Upper lobe of right lung (tissue), 1 donor: Measurements from ENCODE around the gene SRP14. TPM values are rescaled to one million over a fixed set of nuclear protein-coding genes. Genes with fewer than 3 reads are reported as not detected.

Experiments
- ATAC-seq: fragments of 200-7000 bp; cut with Tn5 transposase; one replicate; pipeline ENCODE4 v1.9.1; 2020; ENCODE audit warnings: mild to moderate bottlenecking, moderate library complexity
- DNase-seq: peaks from one replicate; pipeline ENCODE4 v3.0.0-alpha.2; 2020
- H3K27ac ChIP-seq: fragments of 200-600 bp; one replicate; pipeline ENCODE4 v1.8.0; 2022
- H3K27me3 ChIP-seq: fragments of 200-600 bp; one replicate; pipeline ENCODE4 v1.8.0; 2022; ENCODE audit warnings: mild to moderate bottlenecking
- H3K36me3 ChIP-seq: fragments of 200-600 bp; one replicate; pipeline ENCODE4 v1.8.0; 2022
- H3K4me1 ChIP-seq: fragments of 200-600 bp; one replicate; pipeline ENCODE4 v1.8.0; 2022
- H3K4me3 ChIP-seq: fragments of 200-600 bp; one replicate; pipeline ENCODE4 v1.8.0; 2022; ENCODE audit warnings: mild to moderate bottlenecking
- H3K9me3 ChIP-seq: fragments of 200-600 bp; one replicate; pipeline ENCODE4 v1.8.0; 2022
- intact Hi-C: fragments of 100-400 bp; cut with DNase I; formaldehyde crosslinking; loops from one replicate; pipeline ENCODE4 v1.11.0; 2022
- total RNA-seq: library from RNA; stranded (reverse); fragmentation: NEBNext Ultra II Directional; extraction: Animal tissue kit (Norgen Biotek cat#: 25700); gene quantifications from one replicate; pipeline ENCODE4 v1.2.1, GENCODE V29; 2021
- TF ChIP-seq, protein P1 (sequence below): fragments of 200-600 bp; IDR thresholded peaks from one replicate; pipeline ENCODE4 v1.8.0; 2022; ENCODE audit warnings: antibody characterized with exemption
- donor health status: DM: no; HTN: yes; CAD: no; lungs with severe emphysema.

SRP14 gene
- total RNA-seq, 1 donor from 2014 or later = 132 TPM

- no peak overlapping the region for H3K27ac ChIP-seq
- DNase-seq (no peak), ATAC-seq (no peak)
- TF ChIP-seq, protein P1, sequence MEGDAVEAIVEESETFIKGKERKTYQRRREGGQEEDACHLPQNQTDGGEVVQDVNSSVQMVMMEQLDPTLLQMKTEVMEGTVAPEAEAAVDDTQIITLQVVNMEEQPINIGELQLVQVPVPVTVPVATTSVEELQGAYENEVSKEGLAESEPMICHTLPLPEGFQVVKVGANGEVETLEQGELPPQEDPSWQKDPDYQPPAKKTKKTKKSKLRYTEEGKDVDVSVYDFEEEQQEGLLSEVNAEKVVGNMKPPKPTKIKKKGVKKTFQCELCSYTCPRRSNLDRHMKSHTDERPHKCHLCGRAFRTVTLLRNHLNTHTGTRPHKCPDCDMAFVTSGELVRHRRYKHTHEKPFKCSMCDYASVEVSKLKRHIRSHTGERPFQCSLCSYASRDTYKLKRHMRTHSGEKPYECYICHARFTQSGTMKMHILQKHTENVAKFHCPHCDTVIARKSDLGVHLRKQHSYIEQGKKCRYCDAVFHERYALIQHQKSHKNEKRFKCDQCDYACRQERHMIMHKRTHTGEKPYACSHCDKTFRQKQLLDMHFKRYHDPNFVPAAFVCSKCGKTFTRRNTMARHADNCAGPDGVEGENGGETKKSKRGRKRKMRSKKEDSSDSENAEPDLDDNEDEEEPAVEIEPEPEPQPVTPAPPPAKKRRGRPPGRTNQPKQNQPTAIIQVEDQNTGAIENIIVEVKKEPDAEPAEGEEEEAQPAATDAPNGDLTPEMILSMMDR = no peak
- H3K36me3 ChIP-seq = peaks cover 70% of the 10 kb centered on the region
- no peaks in the 10 kb centered on the region for H3K9me3 ChIP-seq
- H3K4me3 ChIP-seq = no peak overlapping the region
- intact Hi-C loops = no loop called here
- H3K27me3 ChIP-seq = no peaks in the 10 kb centered on the region
- H3K4me1 ChIP-seq = no peaks in the 10 kb centered on the region
These were observed 27.7 kb downstream of the SRP14 start for GRCh38 chr15:40011303-40011702.

- ATAC-seq (no peak), DNase-seq (no peak)
- Histone ChIP-seq H3K27me3 (no peaks in the 10 kb centered on the region), H3K4me1 (no peaks in the 10 kb centered on the region), H3K36me3 (peaks cover 68% of the 10 kb centered on the region), H3K27ac (no peak overlapping the region), H3K4me3 (no peak overlapping the region), H3K9me3 (no peaks in the 10 kb centered on the region)
- TF ChIP-seq, protein P1 = no peak
- intact Hi-C loops = no loop called here
These were observed 28.3 kb downstream of the SRP14 start for GRCh38 chr15:40010686-40011085.

DNA sequence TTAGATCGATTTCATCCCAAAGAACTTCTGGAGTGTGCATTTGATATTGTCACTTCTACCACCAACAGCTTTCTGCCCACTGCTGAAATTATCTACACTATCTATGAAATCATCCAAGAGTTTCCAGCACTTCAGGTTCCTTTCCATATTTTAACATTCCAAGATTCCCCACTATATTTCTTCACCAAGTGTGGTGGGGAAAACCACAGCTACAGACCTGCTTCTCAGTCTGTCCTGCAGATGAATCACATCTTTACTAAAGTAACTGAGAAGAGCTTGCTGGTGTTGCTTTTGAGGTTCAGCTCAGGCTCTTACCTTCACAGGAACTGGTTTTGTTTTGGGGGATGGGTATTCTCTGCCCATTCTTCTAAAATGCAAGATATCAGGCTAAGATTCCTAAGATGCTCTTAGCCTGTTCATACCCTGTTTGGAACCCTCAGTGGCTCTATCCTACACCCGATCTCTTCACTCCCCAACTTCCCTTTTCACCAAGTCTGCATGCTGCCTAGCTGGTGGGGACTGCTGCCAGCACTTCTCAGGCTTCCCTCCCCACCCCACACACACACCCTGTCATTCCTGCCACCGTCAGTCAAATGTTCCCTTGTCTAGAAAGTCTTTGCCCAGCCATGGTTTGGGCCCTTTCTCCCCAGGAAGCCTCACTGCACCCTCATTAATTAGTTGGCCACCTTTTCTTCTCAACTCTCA lies 30.8 kb downstream of the SRP14 start:
- Histone ChIP-seq H3K27ac (no peak overlapping the region), H3K27me3 (no peaks in the 10 kb centered on the region), H3K4me1 (no peaks in the 10 kb centered on the region), H3K36me3 (peaks cover 86% of the 10 kb centered on the region), H3K4me3 (no peak overlapping the region), H3K9me3 (no peaks in the 10 kb centered on the region)
- DNase-seq = no peak
- intact Hi-C loops = no loop called here
- TF ChIP-seq, protein P1 = no peak
- ATAC-seq = peak; percentile 23

DNA sequence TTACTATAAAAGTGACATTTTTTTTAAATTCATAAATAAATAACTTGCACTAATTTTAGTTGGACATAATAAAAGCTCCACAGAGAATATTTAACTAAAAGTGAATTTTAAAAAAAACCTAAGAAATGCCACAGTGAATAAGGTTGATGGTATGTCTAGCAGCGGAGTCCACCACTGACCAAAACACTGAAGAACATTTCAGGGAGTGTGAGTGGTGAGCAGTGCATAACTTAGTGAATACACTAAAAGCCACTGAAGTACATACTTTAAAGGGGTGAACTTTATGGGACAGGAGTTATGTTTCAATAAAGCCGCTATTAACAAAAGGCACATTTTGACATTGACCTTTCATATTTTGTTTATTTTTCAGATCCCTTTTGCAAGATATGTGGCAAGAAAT lies 32.3 kb downstream of the SRP14 start:
- no peak for ATAC-seq
- intact Hi-C loops = no loop called here
- Histone ChIP-seq H3K27ac (no peak overlapping the region), H3K4me3 (no peak overlapping the region), H3K36me3 (peaks cover 86% of the 10 kb centered on the region), H3K4me1 (no peaks in the 10 kb centered on the region), H3K9me3 (no peaks in the 10 kb centered on the region), H3K27me3 (no peaks in the 10 kb centered on the region)
- DNase-seq = no peak
- TF ChIP-seq, protein P1 = no peak

GRCh38 chr15:40006003-40006402 lies 33.0 kb downstream of the SRP14 start:
- peaks cover 88% of the 10 kb centered on the region for H3K36me3 ChIP-seq
- H3K4me1 ChIP-seq = no peaks in the 10 kb centered on the region
- TF ChIP-seq, protein P1 = no peak
- no peak overlapping the region for H3K4me3 ChIP-seq
- intact Hi-C loops = no loop called here
- DNase-seq = no peak
- no peak for ATAC-seq
- no peaks in the 10 kb centered on the region for H3K9me3 ChIP-seq
- H3K27ac ChIP-seq = no peak overlapping the region
- no peaks in the 10 kb centered on the region for H3K27me3 ChIP-seq
